Measurements from ENCODE around the gene ADGRG2. TPM values are rescaled to one million over a fixed set of nuclear protein-coding genes. Genes with fewer than 3 reads are reported as not detected.

The ADGRG2 gene
- polyA plus RNA-seq, 1 experiment = 0.04 TPM

DNA sequence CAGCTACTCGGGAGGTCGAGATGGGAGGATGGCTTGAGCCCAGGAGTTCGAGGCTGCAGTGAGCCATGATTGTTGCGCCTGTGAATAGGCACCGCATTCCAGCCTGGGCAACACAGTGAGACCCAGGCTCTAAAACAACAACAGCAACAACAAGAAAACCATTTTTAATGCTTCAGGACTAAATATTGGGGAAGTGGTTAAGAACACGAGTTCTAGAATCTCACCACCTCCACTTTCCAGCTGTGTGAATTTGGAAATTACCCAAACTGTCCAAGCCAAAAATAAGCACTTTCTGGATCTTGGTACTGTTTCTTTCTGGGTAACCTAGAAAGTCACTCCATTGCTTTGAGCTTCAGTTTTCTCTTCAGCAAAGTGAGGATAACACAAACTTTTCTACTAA lies 63.2 kb downstream of the ADGRG2 start:
- TF ChIP-seq, protein P1, sequence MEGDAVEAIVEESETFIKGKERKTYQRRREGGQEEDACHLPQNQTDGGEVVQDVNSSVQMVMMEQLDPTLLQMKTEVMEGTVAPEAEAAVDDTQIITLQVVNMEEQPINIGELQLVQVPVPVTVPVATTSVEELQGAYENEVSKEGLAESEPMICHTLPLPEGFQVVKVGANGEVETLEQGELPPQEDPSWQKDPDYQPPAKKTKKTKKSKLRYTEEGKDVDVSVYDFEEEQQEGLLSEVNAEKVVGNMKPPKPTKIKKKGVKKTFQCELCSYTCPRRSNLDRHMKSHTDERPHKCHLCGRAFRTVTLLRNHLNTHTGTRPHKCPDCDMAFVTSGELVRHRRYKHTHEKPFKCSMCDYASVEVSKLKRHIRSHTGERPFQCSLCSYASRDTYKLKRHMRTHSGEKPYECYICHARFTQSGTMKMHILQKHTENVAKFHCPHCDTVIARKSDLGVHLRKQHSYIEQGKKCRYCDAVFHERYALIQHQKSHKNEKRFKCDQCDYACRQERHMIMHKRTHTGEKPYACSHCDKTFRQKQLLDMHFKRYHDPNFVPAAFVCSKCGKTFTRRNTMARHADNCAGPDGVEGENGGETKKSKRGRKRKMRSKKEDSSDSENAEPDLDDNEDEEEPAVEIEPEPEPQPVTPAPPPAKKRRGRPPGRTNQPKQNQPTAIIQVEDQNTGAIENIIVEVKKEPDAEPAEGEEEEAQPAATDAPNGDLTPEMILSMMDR (IDR thresholded peaks at IDR 0.05; ENCODE audit: low read depth, low read length) = no peak
- no peak for DNase-seq (ENCODE audit: low read depth, low spot score)
- ChIA-PET CTCF (no interaction called here), POLR2A (no interaction called here)
- Histone ChIP-seq H3K27ac (ENCODE audit: low read depth, low read length) (no peak overlapping the region), H3K4me3 (ENCODE audit: low read depth, low read length) (no peak overlapping the region), H3K27me3 (ENCODE audit: control insufficient read depth, insufficient read depth, low read length) (no peaks in the 10 kb centered on the region), H3K9me3 (ENCODE audit: control insufficient read depth, insufficient read depth, low read length) (no peaks in the 10 kb centered on the region)

DNA sequence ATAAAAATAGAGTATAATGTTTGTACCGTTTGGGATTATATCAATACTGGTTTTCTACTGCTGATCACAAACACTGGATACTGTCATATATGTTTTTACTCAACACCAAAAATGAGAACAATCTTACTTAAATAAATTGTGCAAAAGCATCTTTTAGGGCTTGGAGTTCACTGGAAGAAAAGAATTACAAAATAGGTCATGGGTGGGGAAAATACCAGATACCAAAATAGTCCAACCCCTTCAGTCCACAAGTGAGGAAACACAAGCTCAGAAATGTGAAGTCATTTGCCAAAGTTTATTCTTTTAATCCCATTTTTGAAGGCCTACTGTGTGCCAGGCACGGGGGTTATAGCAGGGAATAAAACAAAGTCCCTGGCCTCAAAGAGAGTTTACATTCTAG lies 64.4 kb downstream of the ADGRG2 start:
- Histone ChIP-seq H3K27me3 (ENCODE audit: control insufficient read depth, insufficient read depth, low read length) (no peaks in the 10 kb centered on the region), H3K27ac (ENCODE audit: low read depth, low read length) (no peak overlapping the region), H3K4me3 (ENCODE audit: low read depth, low read length) (no peak overlapping the region), H3K9me3 (ENCODE audit: control insufficient read depth, insufficient read depth, low read length) (no peaks in the 10 kb centered on the region)
- POLR2A ChIA-PET = no interaction called here
- TF ChIP-seq, protein P1 (IDR thresholded peaks at IDR 0.05; ENCODE audit: low read depth, low read length) = no peak
- CTCF ChIA-PET = no interaction called here
- no peak for DNase-seq (ENCODE audit: low read depth, low spot score)

DNA sequence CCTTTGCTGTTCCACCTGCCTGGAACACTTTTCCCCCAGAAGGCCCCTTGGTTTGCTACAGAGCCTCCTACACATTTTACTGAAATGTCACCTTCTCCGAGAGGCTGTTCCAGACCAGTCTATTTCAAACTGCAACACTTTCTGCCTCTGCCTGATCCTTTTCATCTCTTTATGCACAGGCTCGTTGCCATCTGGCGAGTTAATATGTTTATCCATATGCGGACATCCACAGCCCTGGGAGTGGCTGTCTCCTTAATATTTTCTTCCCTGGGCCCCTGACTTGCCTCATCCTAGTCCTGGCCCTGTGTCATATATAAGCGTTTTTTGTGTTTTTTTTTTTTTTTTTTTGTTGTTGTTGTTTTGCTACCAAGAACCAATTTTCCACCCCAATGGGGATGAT lies 73.2 kb downstream of the ADGRG2 start:
- ChIA-PET POLR2A (no interaction called here), CTCF (interaction anchor here (1.0 kb wide), 1 partner anchor 8 kb away, joined by 4 read pairs; no protein-coding TSS in a partner anchor)
- no peaks in the 10 kb centered on the region for H3K27me3 ChIP-seq (ENCODE audit: control insufficient read depth, insufficient read depth, low read length)
- no peak for DNase-seq (ENCODE audit: low read depth, low spot score)
- TF ChIP-seq, protein P1 (IDR thresholded peaks at IDR 0.05; ENCODE audit: low read depth, low read length) = no peak
- no peak overlapping the region for H3K27ac ChIP-seq (ENCODE audit: low read depth, low read length)
- no peaks in the 10 kb centered on the region for H3K9me3 ChIP-seq (ENCODE audit: control insufficient read depth, insufficient read depth, low read length)
- H3K4me3 ChIP-seq (ENCODE audit: low read depth, low read length) = no peak overlapping the region

DNA sequence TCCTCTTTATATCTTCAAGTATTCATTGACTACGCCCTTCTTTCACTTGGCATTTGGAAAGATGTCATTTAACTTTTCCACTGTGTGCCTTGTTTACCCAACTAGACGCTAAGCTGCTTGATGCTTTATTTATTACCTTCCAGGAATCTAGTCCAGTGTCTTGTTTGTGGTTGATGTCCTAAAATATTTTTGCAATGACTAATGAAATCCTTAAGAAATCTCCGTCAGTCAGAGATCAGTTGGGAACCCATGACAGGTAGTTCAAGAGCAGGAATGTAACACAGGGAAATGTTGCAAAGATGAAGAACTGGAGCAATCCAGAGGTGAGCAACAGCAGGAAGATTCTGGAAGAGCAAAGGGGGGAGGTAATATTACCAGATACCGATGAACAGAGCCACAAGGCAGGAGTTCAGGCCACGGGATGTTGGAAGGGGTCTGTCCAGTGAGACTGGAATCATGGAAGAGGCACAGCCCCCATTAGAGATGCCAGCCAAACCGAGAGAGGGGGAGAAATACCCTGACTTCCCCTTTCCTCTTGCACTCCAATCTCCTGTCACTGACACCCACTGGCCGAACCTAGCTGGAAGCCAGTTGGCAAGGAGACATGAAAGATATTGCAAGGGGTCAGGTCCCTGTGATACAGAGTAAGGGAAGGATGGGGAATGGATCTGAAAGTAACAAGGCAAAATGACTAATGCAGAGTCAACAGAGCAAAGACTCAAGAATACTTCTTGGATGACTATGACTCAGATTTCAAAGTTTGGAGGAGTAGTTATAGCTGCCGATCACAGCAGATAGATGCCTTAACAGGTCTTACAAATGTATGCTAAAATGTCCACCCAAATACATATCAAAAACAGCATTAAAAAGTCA lies 75.7 kb downstream of the ADGRG2 start:
- no peak for DNase-seq (ENCODE audit: low read depth, low spot score)
- TF ChIP-seq, protein P1 (IDR thresholded peaks at IDR 0.05; ENCODE audit: low read depth, low read length) = no peak
- H3K4me3 ChIP-seq (ENCODE audit: low read depth, low read length) = no peak overlapping the region
- H3K27ac ChIP-seq (ENCODE audit: low read depth, low read length) = no peak overlapping the region
- ChIA-PET POLR2A (no interaction called here), CTCF (interaction anchor here (0.5 kb wide), 1 partner anchor 53 kb away, joined by 7 read pairs; no protein-coding TSS in a partner anchor)
- no peaks in the 10 kb centered on the region for H3K9me3 ChIP-seq (ENCODE audit: control insufficient read depth, insufficient read depth, low read length)
- no peaks in the 10 kb centered on the region for H3K27me3 ChIP-seq (ENCODE audit: control insufficient read depth, insufficient read depth, low read length)

DNA sequence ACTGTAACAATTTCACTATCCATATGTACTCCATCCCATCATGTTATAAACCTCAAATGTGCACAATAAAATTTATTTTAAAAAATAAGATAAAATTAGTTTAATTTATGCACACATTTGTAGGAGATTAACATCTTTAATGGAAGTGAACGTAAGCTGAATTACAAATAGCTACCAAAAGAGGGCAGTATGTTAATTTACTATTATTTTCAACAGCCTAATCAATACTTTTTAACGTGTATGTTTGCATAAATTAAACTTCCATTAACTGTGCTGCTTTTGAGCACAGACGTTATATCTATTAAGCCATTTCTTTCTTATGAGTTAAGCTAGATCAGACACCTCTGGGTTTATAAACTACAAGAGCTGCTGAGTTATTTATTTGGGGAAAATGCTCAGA lies 81.9 kb downstream of the ADGRG2 start:
- Histone ChIP-seq H3K9me3 (ENCODE audit: control insufficient read depth, insufficient read depth, low read length) (no peaks in the 10 kb centered on the region), H3K27ac (ENCODE audit: low read depth, low read length) (no peak overlapping the region), H3K27me3 (ENCODE audit: control insufficient read depth, insufficient read depth, low read length) (no peaks in the 10 kb centered on the region), H3K4me3 (ENCODE audit: low read depth, low read length) (no peak overlapping the region)
- ChIA-PET POLR2A (no interaction called here), CTCF (interaction anchor here (0.6 to 2.6 kb wide), 14 partner anchors 9 to 630 kb away, joined by 3 to 10 read pairs (median 4); no protein-coding TSS in a partner anchor)
- TF ChIP-seq, protein P1 (IDR thresholded peaks at IDR 0.05; ENCODE audit: low read depth, low read length) = peak; percentile 37
- DNase-seq (ENCODE audit: low read depth, low spot score) = no peak
